Spleen (tissue), 11 donors: ENCODE data around the gene DHX34. TPM values are rescaled to one million over a fixed set of nuclear protein-coding genes. Genes with fewer than 3 reads are reported as not detected.
A peak's percentile ranks its signal among the peaks of the same experiment; 100 is the strongest.

ENCODE experiments used
- DNase-seq: peaks from one replicate; pipeline ENCODE4 v3.0.0-alpha.2; 2020
- H3K27ac ChIP-seq, 8 donors: fragments of 200-600 bp; sonication (generic) in 7 of 8; 1 replicate in 4 of 8; 2 replicates in 4 of 8; pipeline versions ENCODE4 v1.5.0 to v1.8.0; 2016 to 2021; ENCODE audit warnings: inconsistent platforms in 4 of 8, mild to moderate bottlenecking in 4 of 8, moderate library complexity in 1 of 8
- H3K27me3 ChIP-seq, 7 donors: fragments of 200-600 bp; sonication (generic) in 6 of 7; replicated peaks in 1 of 7; 1 replicate in 4 of 7; 2 replicates in 3 of 7; pipeline versions ENCODE4 v1.5.0 to v1.8.0; 2016 to 2021; ENCODE audit warnings: inconsistent platforms in 3 of 7, mild to moderate bottlenecking in 1 of 7
- H3K36me3 ChIP-seq, 6 donors: fragments of 200-600 bp; sonication (generic) in 5 of 6; 1 replicate in 4 of 6; 2 replicates in 2 of 6; pipeline versions ENCODE4 v1.5.0 to v1.8.0; 2016 to 2021; ENCODE audit warnings: inconsistent platforms in 2 of 6
- H3K4me1 ChIP-seq, 6 donors: fragments of 200-600 bp; sonication (generic) in 5 of 6; 1 replicate in 3 of 6; 2 replicates in 3 of 6; pipeline versions ENCODE4 v1.5.0 to v1.8.0; 2016 to 2021; ENCODE audit warnings: inconsistent platforms in 3 of 6
- H3K4me3 ChIP-seq, 8 donors: fragments of 200-600 bp; sonication (generic) in 7 of 8; 1 replicate in 4 of 8; 2 replicates in 4 of 8; pipeline versions ENCODE4 v1.5.0 to v1.8.0; 2016 to 2021; ENCODE audit warnings: inconsistent platforms in 4 of 8, mild to moderate bottlenecking in 4 of 8, moderate library complexity in 2 of 8
- H3K9me3 ChIP-seq, 8 donors: fragments of 200-600 bp; sonication (generic) in 7 of 8; 1 replicate in 4 of 8; 2 replicates in 4 of 8; pipeline versions ENCODE4 v1.5.0 to v1.8.0; 2016 to 2021; ENCODE audit warnings: inconsistent platforms in 4 of 8
- CTCF ChIP-seq, 11 experiments: fragments of 200-600 bp in 7 of 11; fragments of 450-650 bp in 4 of 11; sonication (generic) in 4 of 11; IDR thresholded peaks in 8 of 11; conservative IDR thresholded peaks in 3 of 11; 1 replicate in 7 of 11; 2 replicates in 4 of 11; pipeline versions ENCODE4 v1.4.0 to v1.8.0; 2016 to 2021; ENCODE audit warnings: antibody characterized with exemption in 11 of 11, inconsistent platforms in 4 of 11, mild to moderate bottlenecking in 1 of 11
- POLR2A ChIP-seq, 3 donors: fragments of 450-650 bp; IDR thresholded peaks; one replicate each; pipeline ENCODE4 v1.5.1; 2017; ENCODE audit warnings: antibody characterized with exemption in 3 of 3, mild to moderate bottlenecking in 1 of 3
- POLR2AphosphoS5 ChIP-seq, 3 donors: sonication (generic); formaldehyde crosslinking; IDR thresholded peaks; one replicate each; pipeline ENCODE4 v1.5.1; 2017; ENCODE audit warnings: antibody characterized with exemption in 3 of 3
- WGBS, 5 donors: extraction: QIAGEN DNeasy Blood & Tissue Kit in 3 of 5; methylation state at CpG; one replicate each; pipeline versions ENCODE4 v1.1.5 to v1.1.7; 2013 to 2018; 5-methylcytosine and 5-hydroxymethylcytosine counted together
- intact Hi-C: fragments of 100-400 bp; cut with DNase I; formaldehyde crosslinking; loops from one replicate; pipeline ENCODE4 v1.15.0; 2023; ENCODE audit warnings: low total_unique reads
- polyA plus RNA-seq, 3 donors: library from polyadenylated mRNA; stranded (reverse); fragments of 200-250 nt; gene quantifications; one replicate each; pipeline ENCODE4 v1.2.1, GENCODE V29; 2013
- total RNA-seq, 7 donors: library from RNA; depleted of rRNA in 3 of 7; stranded (reverse); fragments of >200 nt in 3 of 7; fragmentation: NEBNext Ultra II Directional in 4 of 7; extraction: Animal tissue kit (Norgen Biotek cat#: 25700) in 4 of 7; gene quantifications; one replicate each; pipeline versions ENCODE4 v1.1.0 to v1.2.1, GENCODE V29; 2016 to 2021
- donor health status: healthy with polysubstance abuse.
- donor health status: DM: no; HTN: no; CAD: no; lungs with moderate emphysema.
- donor health status: DM: no; HTN: no; CAD: no.
- donor health status: Bipolar disorder and iron deficiency.
- donor health status: healthy.
- donor health status: DM: no; HTN: no; CAD: no.
- donor health status: DM: yes; HTN: yes; CAD: no.

DHX34 gene
- total and polyA plus RNA-seq, 10 donors, result 8.4 to 34.8 (median 22.5) TPM

GRCh38 chr19:47373246-47374240 lies 24.4 kb downstream of the DHX34 start:
- H3K4me1 ChIP-seq, result peaks cover 0 to 37% (median 10%) of the 10 kb centered on the region in 6 donors
- TF ChIP-seq POLR2A (IDR thresholded peaks at IDR 0.05) (no peak), POLR2AphosphoS5 (IDR thresholded peaks at IDR 0.05) (peak in 1 of 3 donors; percentile 35)
- H3K4me3 ChIP-seq, result no peak overlapping the region
- H3K27me3 ChIP-seq, result no peaks in the 10 kb centered on the region
- peak overlapping the region in 1 of 8 donors; percentile 92 for H3K27ac ChIP-seq
- H3K9me3 ChIP-seq, result no peaks in the 10 kb centered on the region
- DNase-seq, result no peak
- intact Hi-C loops, result no loop called here
- 90 to 93% (median 92%) methylated on average over 23 to 33 of the region's 33 CpGs for WGBS, 5 donors
- H3K36me3 ChIP-seq, result peaks cover 0 to 100% (median 97%) of the 10 kb centered on the region in 6 donors

GRCh38 chr19:47374876-47375693 lies 26.0 kb downstream of the DHX34 start:
- TF ChIP-seq CTCF (IDR thresholded peaks at IDR 0.05 in 8 of 11, conservative IDR thresholded peaks at IDR 0.05 in 3 of 11) (no peak), POLR2A (IDR thresholded peaks at IDR 0.05) (no peak), POLR2AphosphoS5 (IDR thresholded peaks at IDR 0.05) (no peak)
- H3K4me1 ChIP-seq, result peaks cover 0 to 24% (median 7%) of the 10 kb centered on the region in 6 donors
- H3K9me3 ChIP-seq, result no peaks in the 10 kb centered on the region
- no peaks in the 10 kb centered on the region for H3K27me3 ChIP-seq
- 93 to 96% (median 95%) methylated on average over 23 to 30 of the region's 30 CpGs for WGBS, 5 donors
- no peak overlapping the region for H3K27ac ChIP-seq
- H3K4me3 ChIP-seq, result no peak overlapping the region
- no peak for DNase-seq
- peaks cover 0 to 100% (median 97%) of the 10 kb centered on the region in 6 donors for H3K36me3 ChIP-seq
- intact Hi-C loops, result no loop called here

- H3K27ac ChIP-seq, result peak overlapping the region in 2 of 8 donors; percentile 10 to 58
- H3K4me3 ChIP-seq, result no peak overlapping the region
- peaks cover 0 to 100% (median 97%) of the 10 kb centered on the region in 6 donors for H3K36me3 ChIP-seq
- H3K4me1 ChIP-seq, result peaks cover 0 to 23% (median 6%) of the 10 kb centered on the region in 6 donors
- TF ChIP-seq CTCF (IDR thresholded peaks at IDR 0.05 in 8 of 11, conservative IDR thresholded peaks at IDR 0.05 in 3 of 11), result no peak
- TF ChIP-seq POLR2A (IDR thresholded peaks at IDR 0.05), result no peak
- peak in 1 of 3 donors; percentile 37 for TF ChIP-seq POLR2AphosphoS5 (IDR thresholded peaks at IDR 0.05)
- 94 to 98% (median 96%) methylated on average over 15 to 30 of the region's 30 CpGs for WGBS, 5 donors
- no peaks in the 10 kb centered on the region for H3K9me3 ChIP-seq
- DNase-seq, result no peak
- H3K27me3 ChIP-seq, result no peaks in the 10 kb centered on the region
- intact Hi-C loops, result no loop called here
Observed at GRCh38 chr19:47375694-47376588, 26.8 kb downstream of the DHX34 start.
